Lower lobe of right lung (tissue), 2 donors: ENCODE data around the gene MT1H. TPM values are rescaled to one million over a fixed set of nuclear protein-coding genes. Genes with fewer than 3 reads are reported as not detected.
"Not testable (repeated sequence)": the region's sequence is repeated elsewhere in the genome, so short reads cannot be mapped to it uniquely, and the experiment has no call there.

Experiments
- ATAC-seq, 2 donors: fragments of 200-7000 bp; cut with Tn5 transposase; one replicate each; pipeline ENCODE4 v1.9.1; 2020 to 2022; ENCODE audit warnings: mild to moderate bottlenecking in 2 of 2, moderate library complexity in 2 of 2
- DNase-seq: peaks from one replicate; pipeline ENCODE4 v3.0.0-alpha.2; 2020
- H3K27ac ChIP-seq: fragments of 200-600 bp; one replicate; pipeline ENCODE4 v1.8.0; 2022
- H3K27me3 ChIP-seq: fragments of 200-600 bp; one replicate; pipeline ENCODE4 v1.8.0; 2022; ENCODE audit warnings: low read depth
- H3K36me3 ChIP-seq: fragments of 200-600 bp; one replicate; pipeline ENCODE4 v1.8.0; 2022; ENCODE audit warnings: mild to moderate bottlenecking
- H3K4me1 ChIP-seq: fragments of 200-600 bp; one replicate; pipeline ENCODE4 v1.8.0; 2022
- H3K4me3 ChIP-seq: fragments of 200-600 bp; one replicate; pipeline ENCODE4 v1.8.0; 2022; ENCODE audit warnings: mild to moderate bottlenecking
- H3K9me3 ChIP-seq: fragments of 200-600 bp; one replicate; pipeline ENCODE4 v1.8.0; 2022
- intact Hi-C: fragments of 100-400 bp; cut with DNase I; formaldehyde crosslinking; loops from one replicate; pipeline ENCODE4 v1.11.0; 2022
- total RNA-seq: library from RNA; stranded (reverse); fragmentation: NEBNext Ultra II Directional; extraction: Animal tissue kit (Norgen Biotek cat#: 25700); gene quantifications from one replicate; pipeline ENCODE4 v1.2.1, GENCODE V29; 2021
- TF ChIP-seq, protein P1 (sequence below): fragments of 200-600 bp; IDR thresholded peaks from one replicate; pipeline ENCODE4 v1.8.0; 2022; ENCODE audit warnings: antibody characterized with exemption, mild to moderate bottlenecking
- donor health status: DM: no; HTN: yes; CAD: no; lungs with severe emphysema.

The MT1H gene
- total RNA-seq, 1 donor from 2014 or later, result 4.3 TPM

DNA sequence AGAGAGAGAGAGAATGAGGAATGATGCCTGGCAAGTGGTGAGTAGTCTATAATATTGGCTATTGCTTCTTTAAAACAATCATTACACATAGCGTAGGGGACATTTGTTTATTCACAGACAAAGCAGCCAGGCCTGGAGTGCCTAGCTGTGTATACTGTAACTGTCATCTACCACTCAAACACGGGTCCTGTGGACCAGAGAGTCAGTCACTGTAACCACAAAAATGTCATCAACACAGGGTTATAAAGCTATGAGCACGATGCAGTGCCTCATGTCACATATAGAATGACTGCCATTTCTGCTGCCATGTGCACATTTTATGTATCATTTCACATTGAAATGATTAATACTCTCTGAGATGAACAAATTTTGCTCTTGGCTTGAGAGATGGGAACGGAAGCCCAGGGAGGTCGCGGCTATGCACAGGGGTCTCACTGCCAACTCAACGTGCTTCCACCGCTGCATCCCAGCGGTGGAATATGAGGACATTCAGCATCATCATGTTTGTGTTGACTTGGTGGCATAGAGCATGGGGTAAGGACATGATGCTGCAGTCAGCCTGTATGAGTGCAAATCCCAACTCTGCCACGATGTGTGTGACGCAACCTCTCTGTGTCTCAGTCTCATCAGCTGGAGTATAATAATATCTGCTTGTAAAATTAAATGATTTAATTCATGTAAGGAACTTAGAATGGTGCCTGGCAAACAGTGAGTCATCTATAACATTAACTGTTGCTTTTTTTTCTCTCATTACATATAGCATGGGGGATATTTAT is 3.3 kb downstream of the MT1H start:
- Histone ChIP-seq H3K27me3 (peaks cover 64% of the 10 kb centered on the region), H3K27ac (no peak overlapping the region), H3K4me3 (no peak overlapping the region), H3K36me3 (no peaks in the 10 kb centered on the region), H3K9me3 (no peaks in the 10 kb centered on the region), H3K4me1 (peaks cover 17% of the 10 kb centered on the region)
- DNase-seq (no peak), ATAC-seq (no peak)
- TF ChIP-seq, protein P1, sequence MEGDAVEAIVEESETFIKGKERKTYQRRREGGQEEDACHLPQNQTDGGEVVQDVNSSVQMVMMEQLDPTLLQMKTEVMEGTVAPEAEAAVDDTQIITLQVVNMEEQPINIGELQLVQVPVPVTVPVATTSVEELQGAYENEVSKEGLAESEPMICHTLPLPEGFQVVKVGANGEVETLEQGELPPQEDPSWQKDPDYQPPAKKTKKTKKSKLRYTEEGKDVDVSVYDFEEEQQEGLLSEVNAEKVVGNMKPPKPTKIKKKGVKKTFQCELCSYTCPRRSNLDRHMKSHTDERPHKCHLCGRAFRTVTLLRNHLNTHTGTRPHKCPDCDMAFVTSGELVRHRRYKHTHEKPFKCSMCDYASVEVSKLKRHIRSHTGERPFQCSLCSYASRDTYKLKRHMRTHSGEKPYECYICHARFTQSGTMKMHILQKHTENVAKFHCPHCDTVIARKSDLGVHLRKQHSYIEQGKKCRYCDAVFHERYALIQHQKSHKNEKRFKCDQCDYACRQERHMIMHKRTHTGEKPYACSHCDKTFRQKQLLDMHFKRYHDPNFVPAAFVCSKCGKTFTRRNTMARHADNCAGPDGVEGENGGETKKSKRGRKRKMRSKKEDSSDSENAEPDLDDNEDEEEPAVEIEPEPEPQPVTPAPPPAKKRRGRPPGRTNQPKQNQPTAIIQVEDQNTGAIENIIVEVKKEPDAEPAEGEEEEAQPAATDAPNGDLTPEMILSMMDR, result no peak
- intact Hi-C loops, result no loop called here

DNA sequence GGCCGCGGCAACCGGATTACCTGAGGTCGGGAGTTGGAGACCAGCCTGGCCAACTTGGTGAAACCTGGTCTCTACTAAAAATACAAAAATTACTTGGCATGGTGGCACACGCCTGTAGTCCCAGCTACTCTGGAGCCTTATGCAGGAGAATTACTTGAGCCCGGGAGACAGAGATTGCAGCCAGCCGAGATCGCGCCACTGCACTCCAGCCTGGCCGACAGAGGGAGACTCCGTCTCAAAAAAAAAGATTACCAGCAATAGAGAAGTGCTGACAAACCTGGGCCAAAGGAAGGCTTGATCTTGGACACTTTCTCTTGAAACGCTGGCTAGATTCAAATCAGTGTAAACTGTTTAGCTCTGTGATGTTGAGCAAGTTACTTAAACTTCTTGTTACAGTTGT is 4.3 kb downstream of the MT1H start:
- H3K27ac ChIP-seq, result no peak overlapping the region
- no peaks in the 10 kb centered on the region for H3K36me3 ChIP-seq
- DNase-seq (no peak), ATAC-seq (peak; percentile 31 to 66)
- TF ChIP-seq, protein P1, result peak; percentile 68
- intact Hi-C loops, result no loop called here
- H3K27me3 ChIP-seq, result peaks cover 55% of the 10 kb centered on the region
- H3K4me3 ChIP-seq, result no peak overlapping the region
- peaks cover 14% of the 10 kb centered on the region for H3K4me1 ChIP-seq
- no peaks in the 10 kb centered on the region for H3K9me3 ChIP-seq

DNA sequence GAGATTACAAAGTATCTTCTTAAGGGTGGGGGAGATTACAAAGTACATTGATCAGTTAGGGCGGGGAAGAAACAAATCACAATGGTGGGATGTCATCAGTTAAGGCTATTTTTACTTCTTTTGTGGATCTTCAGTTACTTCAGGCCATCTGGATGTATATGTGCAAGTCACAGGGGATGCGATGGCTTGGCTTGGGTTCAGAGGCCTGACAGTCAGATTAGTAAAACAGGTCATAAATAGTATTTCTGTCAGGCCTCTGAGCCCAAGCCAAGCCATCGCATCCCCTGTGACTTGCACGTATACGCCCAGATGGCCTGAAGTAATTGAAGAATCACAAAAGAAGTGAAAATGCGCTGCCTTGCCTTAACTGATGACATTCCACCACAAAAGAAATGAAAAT is 5.0 kb downstream of the MT1H start:
- H3K36me3 ChIP-seq, H3K9me3 ChIP-seq, intact Hi-C loops, H3K27ac ChIP-seq, H3K4me1 ChIP-seq, DNase-seq, ATAC-seq, H3K4me3 ChIP-seq: not testable (repeated sequence)
- H3K27me3 ChIP-seq, result peaks cover 48% of the 10 kb centered on the region

DNA sequence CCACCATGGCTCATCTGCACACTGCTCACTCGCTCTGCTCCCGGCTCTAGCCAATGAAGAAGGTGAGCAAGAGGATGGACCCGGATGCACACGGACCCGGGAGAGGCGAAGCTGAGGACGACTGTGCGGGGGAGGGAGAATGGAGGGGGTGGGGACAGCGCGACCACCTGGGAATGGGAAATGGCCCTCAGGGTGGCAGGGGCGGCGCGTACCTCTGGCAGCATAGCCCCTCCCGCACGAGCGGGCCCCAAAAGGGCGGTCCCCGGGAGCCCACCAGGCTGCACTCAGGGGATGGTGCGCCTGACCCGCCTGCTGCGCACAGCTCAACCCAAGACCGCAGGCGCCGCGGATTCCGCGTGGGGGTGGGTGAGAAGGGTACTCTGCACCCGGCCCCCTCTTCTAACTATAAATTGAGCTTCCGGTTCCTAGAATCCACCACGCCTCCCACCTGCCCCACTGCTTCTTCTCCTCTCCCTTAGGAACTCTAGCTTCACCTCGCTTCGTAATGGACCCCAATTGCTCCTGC is 6.1 kb downstream of the MT1H start:
- Histone ChIP-seq H3K36me3 (no peaks in the 10 kb centered on the region), H3K4me1 (peaks cover 8% of the 10 kb centered on the region), H3K4me3 (peak overlapping the region; percentile 35), H3K27me3 (peaks cover 36% of the 10 kb centered on the region), H3K9me3 (no peaks in the 10 kb centered on the region), H3K27ac (no peak overlapping the region)
- ATAC-seq (peak; percentile 43 to 50), DNase-seq (no peak)
- TF ChIP-seq, protein P1, result no peak
- intact Hi-C loops, result no loop called here

DNA sequence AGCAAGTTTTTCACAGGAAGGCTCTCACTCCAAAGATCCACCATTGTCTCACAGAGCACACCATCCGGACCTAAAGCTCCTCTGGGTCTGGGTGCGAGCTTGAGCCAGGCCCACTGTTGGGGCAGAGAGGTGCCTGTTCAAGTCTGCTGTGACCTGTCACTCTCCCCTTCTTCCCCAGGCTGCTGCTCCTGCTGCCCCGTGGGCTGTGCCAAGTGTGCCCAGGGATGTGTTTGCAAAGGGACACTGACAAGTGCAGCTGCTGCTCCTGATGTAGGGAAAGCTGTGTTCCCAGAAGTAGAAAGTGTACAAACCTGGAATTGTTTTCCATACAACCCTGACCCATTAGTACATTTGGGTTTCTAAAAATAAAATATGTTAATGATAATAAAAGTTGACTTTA is 7.9 kb downstream of the MT1H start:
- Histone ChIP-seq H3K4me1 (peaks cover 15% of the 10 kb centered on the region), H3K27me3 (peaks cover 32% of the 10 kb centered on the region), H3K4me3 (no peak overlapping the region), H3K9me3 (no peaks in the 10 kb centered on the region), H3K36me3 (no peaks in the 10 kb centered on the region), H3K27ac (no peak overlapping the region)
- TF ChIP-seq, protein P1, result no peak
- ATAC-seq (no peak), DNase-seq (no peak)
- intact Hi-C loops, result no loop called here

DNA sequence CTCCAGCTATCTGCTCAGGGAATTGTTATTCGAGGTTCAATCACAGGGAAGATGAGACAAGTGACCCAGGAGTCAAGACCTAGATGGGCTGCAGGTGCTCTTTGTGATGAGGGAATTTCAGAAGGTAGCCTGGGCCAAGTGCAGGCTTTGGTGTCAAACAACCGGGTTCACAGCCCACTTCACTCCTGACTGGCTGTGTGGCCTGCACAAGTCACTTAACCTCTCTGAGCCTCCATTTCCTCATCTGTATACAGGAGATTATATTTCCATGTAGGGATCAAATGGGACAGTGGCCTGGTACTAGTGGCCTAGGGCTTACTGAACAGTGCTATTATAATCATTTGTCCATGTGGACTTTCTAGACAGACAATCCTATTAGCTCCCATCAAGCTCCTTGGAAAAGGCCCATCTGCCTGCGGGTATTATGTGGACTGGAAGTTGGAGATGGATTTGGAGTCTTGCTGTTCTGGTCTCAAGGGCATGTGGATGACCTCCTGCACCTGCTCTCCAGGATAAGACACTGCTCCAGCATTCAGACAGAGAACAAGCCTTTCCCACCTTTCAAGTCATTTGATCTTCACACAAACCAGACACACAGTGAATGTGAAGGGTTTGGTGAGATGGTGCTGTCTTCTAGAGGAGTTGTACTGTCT is 9.6 kb downstream of the MT1H start:
- H3K27me3 ChIP-seq, result peaks cover 26% of the 10 kb centered on the region
- no peaks in the 10 kb centered on the region for H3K36me3 ChIP-seq
- no peak for DNase-seq
- H3K27ac ChIP-seq, result no peak overlapping the region
- peaks cover 30% of the 10 kb centered on the region for H3K4me1 ChIP-seq
- H3K9me3 ChIP-seq, result no peaks in the 10 kb centered on the region
- intact Hi-C loops, result no loop called here
- ATAC-seq, result no peak
- no peak overlapping the region for H3K4me3 ChIP-seq
- TF ChIP-seq, protein P1, result no peak
